K562 (cell line): ENCODE data around the gene ARHGAP42. TPM values are rescaled to one million over a fixed set of nuclear protein-coding genes. Genes with fewer than 3 reads are reported as not detected.

Source experiments
- ATAC-seq: fragments of 200-7000 bp; cut with Tn5 transposase; 3 replicates; pipeline ENCODE4 v1.9.1; 2020; ENCODE audit warnings: moderate library complexity
- BruUV-seq: library from RNA; stranded (reverse); fragments of 400-500 nt; replicated peaks from 2 replicates; lab custom pipeline; 2021; lab: Mats Ljungman, UMichigan
- CTCF ChIA-PET: fragments of 300-600 bp; formaldehyde crosslinking; extraction: SDS; loops from one replicate; lab custom pipeline; 2021; ENCODE audit warnings: low intra/inter-chr PET ratio; lab: Yijun Ruan, JAX
- POLR2A ChIA-PET: fragments of 300-600, 350-650 bp; sonication (Branson Sonifier 250); formaldehyde crosslinking; extraction: SDS; loops from one replicate; lab custom pipeline; 2021; ENCODE audit warnings: antibody characterized with exemption, inconsistent platforms; lab: Yijun Ruan, JAX
- DNase-seq, 4 experiments: peaks; one replicate each; pipeline versions ENCODE4 v3.0.0 to v3.0.0-alpha.2; 2011 to 2018; ENCODE audit warnings: low spot score in 3 of 4, mixed read lengths in 3 of 4; ENCODE audit errors: extremely low read depth in 1 of 4
- FAIRE-seq: peaks from 2 replicates; lab custom pipeline; 2011; peaks lifted over from hg19 to GRCh38; lab: Jason Lieb, UNC
- H2AFZ ChIP-seq: 2 replicates; pipeline ENCODE4 v1.6.0; 2011; ENCODE audit warnings: low read depth, low read length, control low read depth, inconsistent platforms
- H3K27ac ChIP-seq: fragments of 200-600 bp; 3 replicates; pipeline ENCODE4 v1.8.0; 2011; ENCODE audit warnings: low read depth, mild to moderate bottlenecking, control low read depth, inconsistent platforms, low read length, moderate library complexity, mixed read lengths; ENCODE audit errors: extremely low read depth
- H3K27me3 ChIP-seq, 2 experiments: fragments of 300-600 bp in 1 of 2; 2 replicates in 1 of 2; 3 replicates in 1 of 2; pipeline versions ENCODE4 v1.6.0 to v1.8.0; 2011; ENCODE audit warnings: inconsistent platforms in 2 of 2, low read length in 2 of 2, mild to moderate bottlenecking in 1 of 2, mixed read lengths in 1 of 2, moderate library complexity in 1 of 2; ENCODE audit not compliant: control insufficient read depth in 2 of 2, insufficient read depth in 2 of 2
- H3K36me3 ChIP-seq: fragments of 300-600 bp; 3 replicates; pipeline ENCODE4 v1.8.0; 2011; ENCODE audit warnings: mild to moderate bottlenecking, low read length, inconsistent platforms; ENCODE audit not compliant: control insufficient read depth, insufficient read depth
- H3K4me1 ChIP-seq, 2 experiments: fragments of 200-600 bp in 1 of 2; replicated peaks in 1 of 2; 2 replicates in 1 of 2; 3 replicates in 1 of 2; pipeline versions ENCODE4 v1.5.1 to v1.8.0; 2011; ENCODE audit warnings: inconsistent platforms in 2 of 2, low read length in 2 of 2, mild to moderate bottlenecking in 1 of 2, mixed read lengths in 1 of 2, moderate library complexity in 1 of 2; ENCODE audit not compliant: control insufficient read depth in 2 of 2, insufficient read depth in 2 of 2
- H3K4me2 ChIP-seq: 2 replicates; pipeline ENCODE4 v1.6.1; 2011; ENCODE audit warnings: low read length, control low read depth, inconsistent platforms, mixed read lengths; ENCODE audit not compliant: insufficient read depth
- H3K4me3 ChIP-seq: fragments of 200-600 bp; sonication (generic), shearing (Covaris generic); 2 replicates; pipeline ENCODE4 v1.5.1; 2016; ENCODE audit warnings: control low read depth, inconsistent platforms
- H3K79me2 ChIP-seq: fragments of 200-600 bp; 3 replicates; pipeline ENCODE4 v1.8.0; 2011; ENCODE audit warnings: low read length, inconsistent platforms; ENCODE audit not compliant: control insufficient read depth, insufficient read depth
- H3K9ac ChIP-seq, 2 experiments: 2 replicates each; pipeline versions ENCODE4 v1.6.0 to v1.6.1; 2011; ENCODE audit warnings: low read depth in 2 of 2, low read length in 2 of 2, control low read depth in 1 of 2, inconsistent platforms in 1 of 2, mild to moderate bottlenecking in 1 of 2, mixed read lengths in 1 of 2; ENCODE audit not compliant: insufficient read depth in 1 of 2
- H3K9me1 ChIP-seq: one replicate; pipeline ENCODE4 v1.6.0; 2011; ENCODE audit warnings: inconsistent platforms, mild to moderate bottlenecking, low read length, moderate library complexity; ENCODE audit not compliant: control insufficient read depth, insufficient read depth
- H3K9me3 ChIP-seq: replicated peaks from 2 replicates; pipeline ENCODE4 v1.5.1; 2011; ENCODE audit warnings: low read depth, low read length, inconsistent platforms; ENCODE audit not compliant: control insufficient read depth, insufficient read depth
- H4K20me1 ChIP-seq: replicated peaks from 2 replicates; pipeline ENCODE4 v1.6.1; 2011; ENCODE audit warnings: low read length, inconsistent platforms, mixed read lengths; ENCODE audit not compliant: control insufficient read depth, insufficient read depth
- CSDE1 ChIP-seq, 2 experiments: fragments of 450-650 bp; IDR thresholded peaks; 2 replicates each; pipeline ENCODE4 v1.6.1; 2016; ENCODE audit warnings: mild to moderate bottlenecking in 1 of 2
- EGR1 ChIP-seq: fragments of 450-650 bp; conservative IDR thresholded peaks from 2 replicates; pipeline ENCODE4 v1.6.1; 2017; ENCODE audit warnings: mild to moderate bottlenecking
- EP300 ChIP-seq: IDR thresholded peaks from 2 replicates; pipeline ENCODE4 v1.6.1; 2012; ENCODE audit warnings: low read length, improper control_type of control experiment
- ETS1 ChIP-seq: conservative IDR thresholded peaks from 2 replicates; pipeline ENCODE4 v1.6.1; 2011; ENCODE audit warnings: low read depth, mild to moderate bottlenecking, low read length; ENCODE audit not compliant: control insufficient read depth
- ID3 ChIP-seq, 2 experiments: fragments of 250-450 bp in 1 of 2; fragments of 450-650 bp in 1 of 2; sonication (Bioruptor Pico) in 1 of 2; IDR thresholded peaks; 2 replicates each; pipeline versions ENCODE4 v1.6.1 to v1.8.0; 2016 to 2021; ENCODE audit warnings: mild to moderate bottlenecking in 2 of 2, moderate library complexity in 2 of 2, missing compliant biosample characterization in 1 of 2, missing genetic modification characterization in 1 of 2
- LARP7 ChIP-seq: fragments of 450-650 bp; IDR thresholded peaks from 2 replicates; pipeline ENCODE4 v1.6.1; 2016
- MXD1 ChIP-seq: fragments of 250-450 bp; sonication (Bioruptor Pico); IDR thresholded peaks from 2 replicates; pipeline ENCODE4 v1.8.0; 2021; ENCODE audit warnings: borderline replicate concordance, mild to moderate bottlenecking, moderate library complexity; ENCODE audit not compliant: poor library complexity, severe bottlenecking
- NR2F6 ChIP-seq: fragments of 450-650 bp; formaldehyde crosslinking; IDR thresholded peaks from 2 replicates; pipeline ENCODE4 v1.4.0; 2020; ENCODE audit warnings: mild to moderate bottlenecking
- SMAD4 ChIP-seq: fragments of 250-450 bp; sonication (Bioruptor Pico); conservative IDR thresholded peaks from 2 replicates; pipeline ENCODE4 v1.8.0; 2021; ENCODE audit warnings: inconsistent platforms, mild to moderate bottlenecking, moderate library complexity
- XRCC5 ChIP-seq: fragments of 200-400 bp; formaldehyde crosslinking; IDR thresholded peaks from 2 replicates; pipeline ENCODE4 v1.6.1; 2017; ENCODE audit warnings: low read depth, mild to moderate bottlenecking, low read length
- ZNF133 ChIP-seq: fragments of 250-450 bp; sonication (Bioruptor Pico); IDR thresholded peaks from 2 replicates; pipeline ENCODE4 v1.4.0; 2020; ENCODE audit warnings: mild to moderate bottlenecking
- ZNF512 ChIP-seq: IDR thresholded peaks from 2 replicates; pipeline ENCODE4 v1.6.1; 2016; ENCODE audit warnings: missing genetic modification characterization, missing compliant biosample characterization
- ZNF740 ChIP-seq, 3 experiments: fragments of 200-800 bp in 1 of 3; sonication (Bioruptor generic) in 1 of 3; sonication (generic) in 1 of 3; formaldehyde crosslinking in 1 of 3; IDR thresholded peaks; 2 replicates each; pipeline versions ENCODE4 v1.6.1 to v1.8.0; 2016 to 2022; ENCODE audit warnings: mild to moderate bottlenecking in 2 of 3, missing compliant biosample characterization in 2 of 3, missing genetic modification characterization in 2 of 3, missing genetic modification reagents in 1 of 3
- WGBS: fragments of 100-300 bp; shearing (Covaris generic); methylation state at CpG from one replicate; pipeline ENCODE4 v1.1.6; 2016; ENCODE audit warnings: low coverage, mixed read lengths; ENCODE audit not compliant: insufficient coverage; ENCODE audit errors: missing lambda C conversion rate; 5-methylcytosine and 5-hydroxymethylcytosine counted together
- in situ Hi-C: fragments of 300-500 bp; cut with MboI; formaldehyde crosslinking; loops from 4 replicates; pipeline ENCODE4 v1.15.0; 2018; ENCODE audit warnings: inconsistent platforms, mixed read lengths
- intact Hi-C: fragments of 100-400 bp; cut with micrococcal nuclease; formaldehyde crosslinking; loops from 2 replicates; pipeline ENCODE4 v1.14.2; 2022
- polyA plus RNA-seq, 8 experiments: library from polyadenylated mRNA; depleted of rRNA in 4 of 8; stranded (reverse) in 5 of 8; unstranded in 3 of 8; fragments of >200 nt; fragmentation: Nextera tagmentation in 2 of 8; fragmentation: Illumina TruSeq in 1 of 8; extraction: Ambion mirVana in 2 of 8; extraction: Trizol in 1 of 8; gene quantifications; 2 replicates each; pipeline versions ENCODE4 v1.2.1 to v1.2.3, GENCODE V29; 2011 to 2014; ENCODE audit warnings: inconsistent platforms in 1 of 8, missing spikeins in 1 of 8
- total RNA-seq, 7 experiments: library from RNA; depleted of rRNA in 6 of 7; stranded (reverse); fragments of >200 nt in 6 of 7; fragmentation: Illumina TruSeq in 2 of 7; extraction: Trizol in 2 of 7; gene quantifications; 2 replicates each; pipeline versions ENCODE4 v1.2.1 to v1.2.3, GENCODE V29; 2011 to 2021; ENCODE audit warnings: low replicate concordance in 1 of 7

Gene ARHGAP42
- total and polyA plus RNA-seq, 9 of the 15 experiments (the other 6 are each of a cell fraction or from before 2014, with no cell fraction given), result 0.95 to 6.1 (median 2.4) TPM

GRCh38 chr11:100878474-100878873 is 191.4 kb downstream of the ARHGAP42 start (continued):
- TF ChIP-seq MXD1 (CRISPR knock-in tag) (no peak), CSDE1 (IDR thresholded peaks at IDR 0.05) (no peak)
- TF ChIP-seq, all 486 proteins: peak for 0

GRCh38 chr11:100882957-100883356 is 195.9 kb downstream of the ARHGAP42 start:
- H3K36me3 ChIP-seq, result no peaks in the 10 kb centered on the region
- intact Hi-C loops (no loop called here), in situ Hi-C loops (no loop called here)
- no peaks in the 10 kb centered on the region for H3K79me2 ChIP-seq
- FAIRE-seq, result no peak
- H3K4me2 ChIP-seq, result no peak overlapping the region
- H3K27me3 ChIP-seq, result no peaks in the 10 kb centered on the region
- no peak overlapping the region for H3K4me3 ChIP-seq
- peaks cover 0 to 2% of the 10 kb centered on the region in 2 experiments; a peak in 1 of 5 replicates for H3K4me1 ChIP-seq
- no peak overlapping the region for H3K27ac ChIP-seq
- no peak for TF ChIP-seq LARP7
- TF ChIP-seq ID3 (CRISPR knock-in tag; IDR thresholded peaks at IDR 0.05), result no peak
- TF ChIP-seq ID3 (tag; IDR thresholded peaks at IDR 0.05), result no peak
- TF ChIP-seq ETS1, result no peak
- no peak for TF ChIP-seq SMAD4 (CRISPR knock-in tag)
- TF ChIP-seq ZNF740 (CRISPR knock-in tag; IDR thresholded peaks at IDR 0.05), result no peak
- no peak for TF ChIP-seq ZNF740 (tag; IDR thresholded peaks at IDR 0.05)
- TF ChIP-seq ZNF512 (tag), result no peak
- no peak for TF ChIP-seq ZNF133 (CRISPR knock-in tag)
- no peak for TF ChIP-seq EGR1
- TF ChIP-seq XRCC5, result no peak
- TF ChIP-seq NR2F6 (CRISPR knock-in tag), result no peak
- no peak for TF ChIP-seq EP300
- POLR2A ChIA-PET, result no interaction called here
- H3K9ac ChIP-seq, result no peak overlapping the region
- no peak for ATAC-seq
- CTCF ChIA-PET, result no interaction called here
- BruUV-seq, result no TSS peak
- H3K9me1 ChIP-seq, result no peaks in the 10 kb centered on the region
- H4K20me1 ChIP-seq, result no peaks in the 10 kb centered on the region
- no peaks in the 10 kb centered on the region for H3K9me3 ChIP-seq
- no peak overlapping the region for H2AFZ ChIP-seq
- DNase-seq, result no peak
- WGBS, result 29% methylated on average over 1 of the region's 1 CpG
